OCI-LY1 (cell line): ENCODE data around the gene FOXD4L1.
"Not testable (repeated sequence)": the region's sequence is repeated elsewhere in the genome, so short reads cannot be mapped to it uniquely, and the experiment has no call there.

Experiments used
- H2AFZ ChIP-seq: fragments of 200-600 bp; sonication (generic), shearing (Covaris generic); 2 replicates; pipeline ENCODE4 v1.6.0; 2014; ENCODE audit warnings: antibody characterized with exemption, mild to moderate bottlenecking, low read length
- H3F3A ChIP-seq: fragments of 200-600 bp; sonication (generic), shearing (Covaris generic); 2 replicates; pipeline ENCODE4 v1.6.0; 2014; ENCODE audit warnings: mild to moderate bottlenecking, antibody characterized with exemption, low read length, moderate library complexity; ENCODE audit not compliant: insufficient read depth
- H3K27ac ChIP-seq: fragments of 200-600 bp; sonication (generic); 2 replicates; pipeline ENCODE4 v1.5.1; 2014; ENCODE audit warnings: low read length, mixed run types, mild to moderate bottlenecking, low read depth; ENCODE audit not compliant: poor library complexity, severe bottlenecking
- H3K27me3 ChIP-seq: fragments of 200-600 bp; sonication (generic); 2 replicates; pipeline ENCODE4 v1.6.0; 2014; ENCODE audit warnings: antibody characterized with exemption, mild to moderate bottlenecking, low read length, moderate library complexity; ENCODE audit not compliant: insufficient read depth
- H3K36me3 ChIP-seq: fragments of 200-600 bp; sonication (generic); 2 replicates; pipeline ENCODE4 v1.6.1; 2014; ENCODE audit warnings: mild to moderate bottlenecking, antibody characterized with exemption, low read length, moderate library complexity, mixed read lengths; ENCODE audit not compliant: insufficient read depth
- H3K4me1 ChIP-seq: fragments of 200-600 bp; sonication (generic); 2 replicates; pipeline ENCODE4 v1.5.1; 2014; ENCODE audit warnings: mild to moderate bottlenecking, low read length, moderate library complexity; ENCODE audit not compliant: insufficient read depth, severe bottlenecking
- H3K4me2 ChIP-seq: fragments of 200-600 bp; sonication (generic), shearing (Covaris generic); 2 replicates; pipeline ENCODE4 v1.6.1; 2014; ENCODE audit warnings: low read length
- H3K4me3 ChIP-seq: fragments of 200-600 bp; sonication (generic); 2 replicates; pipeline ENCODE4 v1.5.1; 2014; ENCODE audit warnings: low read length, low read depth, mild to moderate bottlenecking, mixed read lengths; ENCODE audit not compliant: poor library complexity, severe bottlenecking
- H3K79me2 ChIP-seq: fragments of 200-600 bp; shearing (Covaris generic); 2 replicates; pipeline ENCODE4 v1.6.1; 2016; ENCODE audit warnings: mixed run types, low read length, mixed read lengths; ENCODE audit not compliant: insufficient read depth
- H3K9ac ChIP-seq: fragments of 200-600 bp; sonication (generic), shearing (Covaris generic); 2 replicates; pipeline ENCODE4 v1.6.1; 2014; ENCODE audit warnings: mild to moderate bottlenecking, low read length, mixed read lengths
- H3K9me2 ChIP-seq: fragments of 200-600 bp; sonication (generic), shearing (Covaris generic); 2 replicates; pipeline ENCODE4 v1.6.1; 2014; ENCODE audit warnings: low read depth, mild to moderate bottlenecking, low read length, mixed read lengths
- H3K9me3 ChIP-seq: fragments of 200-600 bp; shearing (Covaris generic); 2 replicates; pipeline ENCODE4 v1.6.1; 2014; ENCODE audit warnings: low read length, mixed read lengths
- H4K20me1 ChIP-seq: fragments of 200-600 bp; sonication (generic), shearing (Covaris generic); 2 replicates; pipeline ENCODE4 v1.6.0; 2016; ENCODE audit warnings: mild to moderate bottlenecking, low read length; ENCODE audit not compliant: insufficient read depth

Gene FOXD4L1

DNA sequence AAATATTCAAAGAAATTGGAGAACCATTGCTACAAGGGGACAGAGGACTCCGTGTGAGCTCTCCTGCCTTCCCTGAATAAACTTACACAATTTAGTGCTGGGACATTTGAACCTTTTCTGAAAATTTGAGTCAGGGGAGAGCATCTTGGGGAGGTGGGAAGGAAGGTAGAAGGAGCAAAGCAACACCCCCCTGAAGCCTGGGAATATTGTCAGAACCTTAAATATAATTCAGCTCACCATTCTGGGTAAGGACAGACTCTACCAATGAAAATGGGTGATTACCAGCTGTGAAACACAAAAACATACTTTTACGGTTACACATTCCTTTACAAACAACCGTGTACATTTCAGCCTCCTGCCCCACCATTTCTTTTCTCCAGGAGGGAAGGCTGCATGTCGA lies at the start of gene FOXD4L1:
Gene FOXD4L1, plus strand, starts transcription at position 301 of the 400 bp plus-strand sequence. CDS start 592 bp downstream, outside the sequence.
- H3K79me2 ChIP-seq, H3K9me2 ChIP-seq, H3K9me3 ChIP-seq, H3K36me3 ChIP-seq, H3K27me3 ChIP-seq, H4K20me1 ChIP-seq, H3K4me2 ChIP-seq, H3K4me1 ChIP-seq, H3K27ac ChIP-seq, H2AFZ ChIP-seq, H3K4me3 ChIP-seq, H3F3A ChIP-seq, H3K9ac ChIP-seq: not testable (repeated sequence)

GRCh38 chr2:113465770-113466169 lies 32.7 kb upstream of the FOXD4L1 start:
- not testable (repeated sequence) for H3K27me3 ChIP-seq, H3F3A ChIP-seq, H3K36me3 ChIP-seq, H3K9me3 ChIP-seq, H3K4me3 ChIP-seq, H3K9ac ChIP-seq, H3K79me2 ChIP-seq, H4K20me1 ChIP-seq, H3K4me1 ChIP-seq, H3K4me2 ChIP-seq, H3K9me2 ChIP-seq, H3K27ac ChIP-seq, H2AFZ ChIP-seq

- not testable (repeated sequence) for H3K79me2 ChIP-seq, H4K20me1 ChIP-seq, H2AFZ ChIP-seq, H3K4me2 ChIP-seq, H3K4me3 ChIP-seq, H3K27me3 ChIP-seq, H3K4me1 ChIP-seq, H3K36me3 ChIP-seq, H3K9me3 ChIP-seq, H3K9me2 ChIP-seq, H3F3A ChIP-seq, H3K9ac ChIP-seq, H3K27ac ChIP-seq
Measured at GRCh38 chr2:113476688-113477368, 21.6 kb upstream of the FOXD4L1 start.

DNA sequence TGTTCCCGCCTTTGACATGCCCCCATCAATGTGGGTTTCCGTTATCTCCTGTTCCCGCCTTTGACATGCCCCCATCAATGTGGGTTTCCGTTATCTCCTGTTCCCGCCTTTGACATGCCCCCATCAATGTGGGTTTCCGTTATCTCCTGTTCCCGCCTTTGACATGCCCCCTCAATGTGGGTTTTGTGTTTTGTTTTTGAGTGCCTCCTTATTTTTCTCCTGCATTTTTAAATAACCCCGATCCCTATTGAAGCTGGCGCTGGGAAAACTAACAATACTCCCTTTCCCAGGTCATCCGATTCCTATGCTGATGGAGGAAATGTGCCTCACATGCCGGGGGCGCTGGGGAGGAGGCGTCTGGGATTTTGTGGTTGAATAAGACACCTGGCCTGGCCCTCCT lies 1.9 kb upstream of the FOXD4L1 start:
- not testable (repeated sequence) for H3K9me3 ChIP-seq, H3K79me2 ChIP-seq, H3K36me3 ChIP-seq, H4K20me1 ChIP-seq, H3K27me3 ChIP-seq, H3K9ac ChIP-seq, H3K9me2 ChIP-seq, H3K27ac ChIP-seq, H3K4me2 ChIP-seq, H3K4me3 ChIP-seq, H3F3A ChIP-seq, H3K4me1 ChIP-seq, H2AFZ ChIP-seq

- H3K36me3 ChIP-seq, H2AFZ ChIP-seq, H3K27ac ChIP-seq, H3K4me2 ChIP-seq, H3K27me3 ChIP-seq, H4K20me1 ChIP-seq, H3K79me2 ChIP-seq, H3K9me3 ChIP-seq, H3K9ac ChIP-seq, H3K4me1 ChIP-seq, H3F3A ChIP-seq, H3K9me2 ChIP-seq, H3K4me3 ChIP-seq: not testable (repeated sequence)
Measured at GRCh38 chr2:113499019-113499885, 787 bp downstream of the FOXD4L1 start.

- H4K20me1 ChIP-seq, H3K9me2 ChIP-seq, H3K79me2 ChIP-seq, H3K9me3 ChIP-seq, H3K4me3 ChIP-seq, H3K9ac ChIP-seq, H3K4me2 ChIP-seq, H3K27me3 ChIP-seq, H3K4me1 ChIP-seq, H3F3A ChIP-seq, H3K36me3 ChIP-seq, H2AFZ ChIP-seq, H3K27ac ChIP-seq: not testable (repeated sequence)
Measured at GRCh38 chr2:113499886-113500722, 1.6 kb downstream of the FOXD4L1 start.

DNA sequence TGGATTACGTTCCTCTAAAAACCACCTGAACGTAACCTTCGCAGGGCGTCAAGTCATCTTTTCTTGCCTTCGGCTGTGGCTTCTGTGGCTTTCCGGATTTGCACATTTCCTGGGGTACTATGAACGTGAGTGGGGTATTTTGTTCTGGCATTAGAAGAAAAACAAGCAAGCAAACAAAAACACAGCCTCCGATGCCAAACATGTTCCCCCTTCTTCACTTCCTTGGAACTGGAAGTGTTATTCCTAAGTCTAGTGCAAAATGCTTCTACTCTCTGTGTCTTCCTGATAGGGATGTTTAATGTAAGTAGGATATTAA lies 2.2 kb downstream of the FOXD4L1 start:
- H3K79me2 ChIP-seq, H3K4me3 ChIP-seq, H3K4me1 ChIP-seq, H3K9me2 ChIP-seq, H3K27me3 ChIP-seq, H3K4me2 ChIP-seq, H3K9me3 ChIP-seq, H3F3A ChIP-seq, H3K36me3 ChIP-seq, H4K20me1 ChIP-seq, H3K27ac ChIP-seq, H2AFZ ChIP-seq, H3K9ac ChIP-seq: not testable (repeated sequence)
